GM23338 (cell line): ENCODE measurements around the gene TMEM229B.

Experiments
- CREB1 ChIP-seq: fragments of 250-450 bp; sonication (Bioruptor Pico); IDR thresholded peaks from 2 replicates; pipeline ENCODE4 v1.5.0; 2020; ENCODE audit warnings: low read depth, mild to moderate bottlenecking, moderate library complexity
- CTCF ChIP-seq, 2 experiments: fragments of 200-600 bp in 1 of 2; sonication (generic) in 1 of 2; conservative IDR thresholded peaks; 2 replicates each; pipeline versions ENCODE4 v1.5.1 to v1.6.1; 2016 to 2017; ENCODE audit warnings: antibody characterized with exemption in 2 of 2, low read depth in 2 of 2, mild to moderate bottlenecking in 2 of 2, moderate library complexity in 1 of 2
- EZH2 ChIP-seq: fragments of 200-600 bp; sonication (generic); IDR thresholded peaks from one replicate; pipeline ENCODE4 v1.8.0; 2017; ENCODE audit warnings: antibody characterized with exemption, mild to moderate bottlenecking, low read depth; ENCODE audit not compliant: unreplicated experiment
- EZH2phosphoT487 ChIP-seq: fragments of 200-600 bp; sonication (generic); IDR thresholded peaks from one replicate; pipeline ENCODE4 v1.8.1; 2018; ENCODE audit warnings: antibody characterized with exemption; ENCODE audit not compliant: unreplicated experiment
- POLR2AphosphoS5 ChIP-seq: IDR thresholded peaks from 2 replicates; pipeline ENCODE4 v1.6.1; 2016; ENCODE audit warnings: antibody characterized with exemption, low read depth
- TF ChIP-seq, protein P1 (sequence below): IDR thresholded peaks from one replicate; pipeline ENCODE4 v1.6.1; 2018; ENCODE audit warnings: antibody characterized with exemption; ENCODE audit not compliant: unreplicated experiment

GRCh38 chr14:67495827-67496226, 7.3 kb upstream of the TMEM229B start:
- TF ChIP-seq CTCF (conservative IDR thresholded peaks at IDR 0.05; ENCODE audit: low read depth in 2 of 2) (no peak), EZH2 (no peak), EZH2phosphoT487 (no peak), CREB1 (CRISPR knock-in tag) (no peak), POLR2AphosphoS5 (no peak)
- TF ChIP-seq, protein P1, sequence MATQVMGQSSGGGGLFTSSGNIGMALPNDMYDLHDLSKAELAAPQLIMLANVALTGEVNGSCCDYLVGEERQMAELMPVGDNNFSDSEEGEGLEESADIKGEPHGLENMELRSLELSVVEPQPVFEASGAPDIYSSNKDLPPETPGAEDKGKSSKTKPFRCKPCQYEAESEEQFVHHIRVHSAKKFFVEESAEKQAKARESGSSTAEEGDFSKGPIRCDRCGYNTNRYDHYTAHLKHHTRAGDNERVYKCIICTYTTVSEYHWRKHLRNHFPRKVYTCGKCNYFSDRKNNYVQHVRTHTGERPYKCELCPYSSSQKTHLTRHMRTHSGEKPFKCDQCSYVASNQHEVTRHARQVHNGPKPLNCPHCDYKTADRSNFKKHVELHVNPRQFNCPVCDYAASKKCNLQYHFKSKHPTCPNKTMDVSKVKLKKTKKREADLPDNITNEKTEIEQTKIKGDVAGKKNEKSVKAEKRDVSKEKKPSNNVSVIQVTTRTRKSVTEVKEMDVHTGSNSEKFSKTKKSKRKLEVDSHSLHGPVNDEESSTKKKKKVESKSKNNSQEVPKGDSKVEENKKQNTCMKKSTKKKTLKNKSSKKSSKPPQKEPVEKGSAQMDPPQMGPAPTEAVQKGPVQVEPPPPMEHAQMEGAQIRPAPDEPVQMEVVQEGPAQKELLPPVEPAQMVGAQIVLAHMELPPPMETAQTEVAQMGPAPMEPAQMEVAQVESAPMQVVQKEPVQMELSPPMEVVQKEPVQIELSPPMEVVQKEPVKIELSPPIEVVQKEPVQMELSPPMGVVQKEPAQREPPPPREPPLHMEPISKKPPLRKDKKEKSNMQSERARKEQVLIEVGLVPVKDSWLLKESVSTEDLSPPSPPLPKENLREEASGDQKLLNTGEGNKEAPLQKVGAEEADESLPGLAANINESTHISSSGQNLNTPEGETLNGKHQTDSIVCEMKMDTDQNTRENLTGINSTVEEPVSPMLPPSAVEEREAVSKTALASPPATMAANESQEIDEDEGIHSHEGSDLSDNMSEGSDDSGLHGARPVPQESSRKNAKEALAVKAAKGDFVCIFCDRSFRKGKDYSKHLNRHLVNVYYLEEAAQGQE = no peak
